Transverse colon (tissue), 4 donors: ENCODE results near the gene STIM1. TPM values are rescaled to one million over a fixed set of nuclear protein-coding genes. Genes with fewer than 3 reads are reported as not detected.

Experiments
- DNase-seq: peaks from one replicate; pipeline ENCODE4 v3.0.0-alpha.2; 2019
- H3K27ac ChIP-seq, 4 donors: fragments of 200-600 bp; sonication (generic); 2 replicates each; pipeline ENCODE4 v1.5.1; 2016 to 2018; ENCODE audit warnings: inconsistent platforms in 4 of 4
- H3K27me3 ChIP-seq: fragments of 200-600 bp; sonication (generic); 2 replicates; pipeline ENCODE4 v1.5.1; 2017; ENCODE audit warnings: inconsistent platforms
- H3K36me3 ChIP-seq, 4 donors: fragments of 200-600 bp; sonication (generic); 2 replicates each; pipeline ENCODE4 v1.5.1; 2017 to 2019; ENCODE audit warnings: inconsistent platforms in 4 of 4
- H3K4me1 ChIP-seq, 4 donors: fragments of 200-600 bp; sonication (generic); 2 replicates each; pipeline ENCODE4 v1.5.1; 2017 to 2020; ENCODE audit warnings: inconsistent platforms in 4 of 4
- H3K4me3 ChIP-seq, 4 donors: fragments of 200-600 bp; sonication (generic); 1 replicate in 1 of 4; 2 replicates in 3 of 4; pipeline versions ENCODE4 v1.5.1 to v1.6.1; 2017 to 2019; ENCODE audit warnings: inconsistent platforms in 4 of 4
- H3K9me3 ChIP-seq, 2 donors: fragments of 200-600 bp; sonication (generic); 2 replicates each; pipeline ENCODE4 v1.5.1; 2017 to 2019; ENCODE audit warnings: inconsistent platforms in 2 of 2
- CTCF ChIP-seq, 5 experiments: fragments of 200-600 bp in 3 of 5; fragments of 450-650 bp in 2 of 5; sonication (generic) in 3 of 5; IDR thresholded peaks; 1 replicate in 2 of 5; 2 replicates in 3 of 5; pipeline ENCODE4 v1.5.1; 2016 to 2017; ENCODE audit warnings: antibody characterized with exemption in 5 of 5, inconsistent platforms in 3 of 5, mild to moderate bottlenecking in 2 of 5, moderate library complexity in 1 of 5
- EP300 ChIP-seq: sonication (generic); formaldehyde crosslinking; IDR thresholded peaks from one replicate; pipeline ENCODE4 v1.6.1; 2017; ENCODE audit warnings: antibody characterized with exemption, low read depth
- POLR2A ChIP-seq: fragments of 450-650 bp; IDR thresholded peaks from one replicate; pipeline ENCODE4 v1.6.1; 2016; ENCODE audit warnings: antibody characterized with exemption, mild to moderate bottlenecking, moderate library complexity
- POLR2AphosphoS5 ChIP-seq, 3 donors: sonication (generic); formaldehyde crosslinking; IDR thresholded peaks; one replicate each; pipeline ENCODE4 v1.6.1; 2016; ENCODE audit warnings: antibody characterized with exemption in 3 of 3
- WGBS, 2 donors: methylation state at CpG; one replicate each; pipeline ENCODE4 v1.1.5; 2018; ENCODE audit warnings: low coverage in 1 of 2; 5-methylcytosine and 5-hydroxymethylcytosine counted together
- in situ Hi-C, 4 donors: fragments of 200-750 bp; cut with MboI; loops; one replicate each; pipeline versions ENCODE4 v1.15.0 to v1.15.1; 2017; ENCODE audit warnings: low sequenced_read_pairs in 3 of 4, low pct_ligation_motif_present in 1 of 4, low pct_unique_long_range_greater_than_20kb in 1 of 4
- intact Hi-C: fragments of 100-400 bp; cut with DNase I; formaldehyde crosslinking; loops from one replicate; pipeline ENCODE4 v1.15.1; 2023; ENCODE audit warnings: low total_unique reads
- total RNA-seq, 4 donors: library from RNA; depleted of rRNA; stranded (reverse); fragments of >200 nt; gene quantifications; one replicate each; pipeline ENCODE4 v1.1.0, GENCODE V29; 2016

Gene STIM1
- total RNA-seq, 4 donors from 2014 or later: 41.2 to 79.3 (median 48.0) TPM

- 76 to 77% methylated on average over 2 of the region's 2 CpGs for WGBS, 2 donors
- Histone ChIP-seq H3K9me3 (no peaks in the 10 kb centered on the region), H3K27ac (no peak overlapping the region), H3K36me3 (no peaks in the 10 kb centered on the region), H3K4me3 (no peak overlapping the region), H3K27me3 (no peaks in the 10 kb centered on the region), H3K4me1 (peaks cover 0 to 11% (median 0%) of the 10 kb centered on the region in 4 donors)
- intact Hi-C loops (loop anchor here (5.0 kb wide), 1 partner anchor 325 kb away; the partner anchor contains the start of gene ART1), in situ Hi-C loops (loop anchor here in 1 of 4 donors (25.0 kb wide), 1 partner anchor 110 kb away; the partner anchor contains the start of gene STIM1)
- TF ChIP-seq EP300: no peak
- TF ChIP-seq CTCF (IDR thresholded peaks at IDR 0.05): no peak
- no peak for TF ChIP-seq POLR2A
- no peak for TF ChIP-seq POLR2AphosphoS5 (IDR thresholded peaks at IDR 0.05)
- no peak for DNase-seq
Measured at GRCh38 chr11:3971756-3972404, 116.4 kb downstream of the STIM1 start.

- no peaks in the 10 kb centered on the region for H3K27me3 ChIP-seq
- H3K4me1 ChIP-seq: peaks cover 0 to 11% (median 0%) of the 10 kb centered on the region in 4 donors
- intact Hi-C loops (loop anchor here (5.0 kb wide), 1 partner anchor 325 kb away; the partner anchor contains the start of gene ART1), in situ Hi-C loops (loop anchor here in 1 of 4 donors (25.0 kb wide), 1 partner anchor 110 kb away; the partner anchor contains the start of gene STIM1)
- no peaks in the 10 kb centered on the region for H3K36me3 ChIP-seq
- WGBS, 2 donors: 79 to 100% methylated on average over 1 of the region's 1 CpG
- no peak overlapping the region for H3K27ac ChIP-seq
- no peaks in the 10 kb centered on the region for H3K9me3 ChIP-seq
- DNase-seq: no peak
- TF ChIP-seq CTCF (IDR thresholded peaks at IDR 0.05) (no peak), EP300 (no peak), POLR2AphosphoS5 (IDR thresholded peaks at IDR 0.05) (no peak), POLR2A (no peak)
- no peak overlapping the region for H3K4me3 ChIP-seq
Measured at GRCh38 chr11:3972431-3972830, 117.0 kb downstream of the STIM1 start.

DNA sequence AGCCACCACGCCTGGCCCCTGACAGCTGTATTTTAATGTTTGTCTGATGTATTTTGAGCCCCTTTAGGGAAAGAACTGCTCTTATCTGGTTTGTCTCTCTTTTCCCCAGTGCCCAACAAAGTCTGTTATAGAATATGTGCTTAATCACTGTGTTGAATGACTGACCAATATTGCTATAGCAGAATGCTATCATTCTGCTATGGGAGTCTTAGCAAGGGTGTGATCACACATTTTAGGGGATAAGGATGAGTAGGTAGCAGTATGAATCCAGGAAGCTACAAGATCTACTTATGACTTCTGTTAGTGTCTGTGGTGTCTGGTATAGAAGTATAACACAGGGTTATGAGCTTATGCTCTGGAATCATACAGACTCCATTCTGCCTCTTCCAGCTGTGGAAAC lies 121.6 kb downstream of the STIM1 start:
- Histone ChIP-seq H3K4me1 (peaks cover 0 to 2% (median 0%) of the 10 kb centered on the region in 4 donors), H3K9me3 (no peaks in the 10 kb centered on the region), H3K36me3 (no peaks in the 10 kb centered on the region), H3K27me3 (no peaks in the 10 kb centered on the region), H3K27ac (no peak overlapping the region), H3K4me3 (no peak overlapping the region)
- TF ChIP-seq POLR2AphosphoS5 (IDR thresholded peaks at IDR 0.05) (no peak), CTCF (IDR thresholded peaks at IDR 0.05) (no peak), EP300 (no peak), POLR2A (no peak)
- 94 to 100% methylated on average over 1 of the region's 1 CpG for whole genome bisulfite sequencing, 2 donors
- in situ Hi-C loops: no loop called here
- intact Hi-C loops: no loop called here
- no peak for DNase-seq

GRCh38 chr11:3981084-3981633 lies 125.7 kb downstream of the STIM1 start:
- Histone ChIP-seq H3K4me1 (peaks cover 0 to 18% (median 4%) of the 10 kb centered on the region in 4 donors), H3K27me3 (no peaks in the 10 kb centered on the region), H3K9me3 (no peaks in the 10 kb centered on the region), H3K4me3 (no peak overlapping the region), H3K36me3 (no peaks in the 10 kb centered on the region), H3K27ac (no peak overlapping the region)
- no peak for DNase-seq
- in situ Hi-C loops: no loop called here
- intact Hi-C loops: no loop called here
- 61 to 83% methylated on average over 7 to 9 of the region's 9 CpGs for WGBS, 2 donors
- TF ChIP-seq POLR2AphosphoS5 (IDR thresholded peaks at IDR 0.05) (no peak), EP300 (no peak), CTCF (IDR thresholded peaks at IDR 0.05) (no peak), POLR2A (no peak)
